Inflammatory macrophage (primary cell): ENCODE data around the gene OGFOD1.
A peak's percentile ranks its signal among the peaks of the same experiment; 100 is the strongest.
"Not testable (repeated sequence)": the region's sequence is repeated elsewhere in the genome, so short reads cannot be mapped to it uniquely, and the experiment has no call there.

Experiments used
- DNase-seq, 2 donors: peaks; one replicate each; pipeline ENCODE4 v3.0.0-alpha.2; 2020 to 2022

Gene OGFOD1

DNA sequence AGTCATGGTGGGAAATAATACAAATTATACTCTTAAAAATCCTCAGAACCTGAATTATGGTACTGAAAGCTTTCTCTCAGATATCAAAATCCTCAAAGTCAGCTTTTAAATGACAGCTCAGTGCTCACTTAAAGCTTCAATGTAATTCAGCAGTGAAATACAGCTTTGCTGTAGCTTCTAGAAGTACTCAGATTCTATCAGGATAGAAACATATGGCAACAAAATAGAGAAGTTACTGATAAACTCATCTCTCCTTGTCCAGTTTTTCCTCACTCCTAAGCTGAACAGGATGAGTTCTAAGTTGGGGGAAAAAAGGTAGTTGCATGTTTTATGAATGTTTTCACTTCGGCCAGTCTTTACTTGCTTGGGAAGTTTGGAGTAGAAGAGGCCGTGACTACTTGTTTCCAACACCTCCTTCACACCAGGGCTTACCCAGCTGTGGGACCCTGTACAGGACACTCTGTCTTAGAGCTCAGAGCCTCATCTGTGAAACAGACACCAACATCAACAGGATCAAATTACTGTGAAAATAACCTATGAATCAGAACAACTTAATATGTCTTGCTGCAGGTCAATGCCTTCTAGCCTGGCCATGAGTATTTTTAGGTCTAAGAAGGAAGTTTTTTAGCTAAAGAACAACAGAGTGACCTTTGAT lies 30.2 kb downstream of the OGFOD1 start:
- DNase-seq, result no peak

DNA sequence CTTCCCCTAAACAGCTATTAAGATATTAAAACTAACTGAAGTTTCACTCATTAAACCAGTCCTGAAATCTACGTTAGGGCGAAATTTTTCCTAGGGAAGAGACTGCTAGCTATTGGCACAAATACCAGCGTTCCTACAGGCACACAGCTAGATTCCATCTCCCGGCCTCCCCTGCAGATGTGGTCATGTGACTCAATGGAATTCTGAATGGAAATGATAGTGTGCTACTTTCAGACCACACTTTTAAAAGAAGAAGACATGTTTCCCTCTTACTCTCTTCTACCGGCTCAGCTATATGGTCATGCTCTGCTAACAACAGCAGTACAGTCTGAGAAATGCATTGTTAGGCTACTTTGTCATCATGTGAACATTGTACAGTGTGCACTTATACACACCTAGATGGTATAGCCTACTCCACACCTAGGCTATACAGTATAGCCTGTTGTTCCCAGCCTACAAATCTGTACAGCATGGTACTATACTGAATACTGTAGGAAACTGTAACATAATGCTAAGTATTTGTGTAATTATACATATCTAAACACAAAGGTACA lies 31.4 kb downstream of the OGFOD1 start:
- DNase-seq, result no peak

GRCh38 chr16:56483394-56483793 lies 32.0 kb downstream of the OGFOD1 start:
- no peak for DNase-seq

DNA sequence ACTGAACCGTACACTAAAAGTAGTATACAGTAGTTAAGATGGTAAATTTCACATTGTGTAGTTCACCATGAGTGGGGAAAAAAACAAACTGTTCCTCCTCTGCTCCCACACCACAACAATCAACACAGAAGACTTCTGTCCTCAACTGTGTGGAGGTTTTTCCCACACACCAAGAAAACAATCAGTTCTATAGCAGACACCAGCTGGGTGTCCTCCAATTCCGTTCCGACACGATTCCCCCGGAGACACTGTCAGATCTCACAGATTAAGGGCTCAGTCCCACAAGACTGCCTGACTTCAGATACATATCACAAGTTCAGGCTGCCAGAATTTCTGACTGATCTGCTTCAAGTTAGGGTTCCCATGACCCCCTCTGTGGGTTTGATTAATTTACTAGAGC lies 36.7 kb downstream of the OGFOD1 start:
- no peak for DNase-seq

GRCh38 chr16:56488868-56489267 lies 37.5 kb downstream of the OGFOD1 start:
- not testable (repeated sequence) for DNase-seq

- DNase-seq, result no peak
Measured at GRCh38 chr16:56491657-56492261, 40.4 kb downstream of the OGFOD1 start.

GRCh38 chr16:56493126-56493525 lies 41.8 kb downstream of the OGFOD1 start:
- DNase-seq, result no peak

DNA sequence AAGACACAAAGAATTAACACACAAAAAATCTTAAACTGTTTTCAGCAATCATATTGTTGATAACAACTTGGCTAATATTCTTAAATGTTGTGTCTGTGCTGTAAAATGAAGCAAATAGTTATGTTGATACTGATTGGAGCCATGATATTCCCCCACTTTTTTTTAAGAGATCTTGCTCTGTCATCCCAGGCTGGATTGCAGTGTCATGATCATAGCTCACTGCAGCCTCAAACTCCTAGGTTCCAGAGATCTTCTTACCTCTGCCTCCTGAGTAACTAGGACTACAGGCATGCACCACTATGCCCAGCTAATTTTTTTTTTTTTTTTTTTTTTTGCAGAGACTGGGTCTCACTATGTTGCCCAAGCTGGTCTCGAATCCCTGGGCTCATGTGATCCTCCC lies 42.5 kb downstream of the OGFOD1 start:
- DNase-seq, result no peak

DNA sequence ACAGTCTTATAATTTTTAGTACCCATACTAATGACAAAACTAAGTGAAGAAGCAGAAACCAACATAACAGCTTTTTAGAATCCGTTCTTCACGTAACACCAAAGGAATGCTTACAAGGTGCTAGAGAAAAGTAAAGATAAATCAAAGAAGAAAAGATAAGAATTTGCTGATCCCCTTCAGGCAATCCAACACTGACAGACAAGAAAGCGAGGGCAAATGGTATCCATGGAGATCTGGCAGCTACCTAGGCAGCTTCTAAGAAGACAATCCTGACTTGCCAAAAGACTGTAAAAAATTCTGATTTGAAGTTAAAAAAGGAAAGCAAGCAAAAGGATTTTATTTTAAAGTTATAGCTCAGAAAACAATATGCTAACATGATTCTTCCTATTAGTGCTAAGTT lies 53.8 kb downstream of the OGFOD1 start:
- no peak for DNase-seq

GRCh38 chr16:56506941-56507340 lies 55.6 kb downstream of the OGFOD1 start:
- DNase-seq, result no peak

- no peak for DNase-seq
Measured at GRCh38 chr16:56510544-56510943, 59.2 kb downstream of the OGFOD1 start.

- no peak for DNase-seq
Measured at GRCh38 chr16:56512025-56512424, 60.7 kb downstream of the OGFOD1 start.

GRCh38 chr16:56513091-56513490 lies 61.7 kb downstream of the OGFOD1 start:
- DNase-seq, result peak in 1 of 2 donors; percentile 32

- peak; percentile 58 to 69 for DNase-seq
Measured at GRCh38 chr16:56513972-56514371, 62.6 kb downstream of the OGFOD1 start.

DNA sequence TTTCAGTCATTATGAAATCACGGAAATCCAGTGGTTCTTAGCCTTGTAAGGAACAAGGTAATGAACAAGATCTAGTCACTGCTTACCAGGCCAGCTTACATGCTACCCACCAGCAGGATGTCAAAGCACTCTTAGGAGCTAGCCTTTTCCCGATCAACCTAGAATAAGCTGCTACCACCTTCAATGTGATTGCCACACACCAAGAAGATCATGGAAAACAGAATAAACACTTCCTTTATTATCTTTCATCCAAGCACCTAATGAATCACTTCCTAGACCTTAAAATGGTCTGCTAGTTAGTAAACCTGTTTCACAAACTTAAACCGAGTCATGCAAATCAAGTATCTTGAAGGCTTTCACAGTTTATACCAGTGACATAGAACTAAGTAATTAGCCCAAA lies 63.5 kb downstream of the OGFOD1 start:
- no peak for DNase-seq

DNA sequence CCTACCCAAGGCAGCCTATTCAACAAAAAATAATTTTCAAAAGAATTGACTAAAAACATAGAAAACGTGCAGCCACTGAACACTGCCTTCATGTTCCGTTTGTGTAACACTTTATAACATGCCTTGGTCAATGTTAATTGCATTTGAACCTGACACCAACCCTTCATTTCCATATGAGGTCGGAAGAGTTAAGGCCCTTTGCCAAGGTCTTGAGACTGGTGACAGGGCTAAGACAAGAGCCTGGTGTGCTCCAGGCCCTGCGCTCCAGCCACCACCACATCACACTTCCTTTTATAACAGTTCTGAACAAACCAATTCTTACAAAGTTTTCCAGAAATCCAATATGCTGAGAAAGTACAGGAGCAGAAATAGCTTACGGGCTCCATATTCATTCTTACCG lies 64.3 kb downstream of the OGFOD1 start:
- DNase-seq, result no peak

DNA sequence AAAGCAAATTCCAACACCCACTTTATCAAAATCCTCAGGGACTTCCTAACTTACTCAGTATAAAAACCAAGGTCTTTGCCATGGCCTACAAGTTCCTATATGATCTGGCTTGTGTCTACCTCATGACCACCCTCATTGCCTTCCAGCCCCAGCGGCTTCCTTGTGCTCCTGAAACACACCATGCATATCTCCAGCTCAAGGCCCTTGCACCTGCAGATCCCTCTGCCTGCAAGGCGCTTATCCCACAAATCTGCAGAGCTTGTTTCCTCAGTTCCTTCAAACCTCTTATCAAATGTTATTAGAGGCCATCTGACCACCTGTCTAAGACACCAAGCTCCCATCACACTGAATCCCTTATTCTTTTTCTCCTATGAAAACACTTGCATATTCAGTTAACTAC lies 65.9 kb downstream of the OGFOD1 start:
- DNase-seq, result no peak

GRCh38 chr16:56518425-56518824 lies 67.1 kb downstream of the OGFOD1 start:
- DNase-seq, result no peak

GRCh38 chr16:56519459-56520250 lies 68.3 kb downstream of the OGFOD1 start, which contains the start of gene BBS2:
BBS2 (minus strand) TSS chr16:56520024; CDS start chr16:56519862, 162 bp downstream.
- peak; percentile 86 to 90 for DNase-seq

GRCh38 chr16:56520251-56520577 lies 68.9 kb downstream of the OGFOD1 start:
- DNase-seq, result no peak

DNA sequence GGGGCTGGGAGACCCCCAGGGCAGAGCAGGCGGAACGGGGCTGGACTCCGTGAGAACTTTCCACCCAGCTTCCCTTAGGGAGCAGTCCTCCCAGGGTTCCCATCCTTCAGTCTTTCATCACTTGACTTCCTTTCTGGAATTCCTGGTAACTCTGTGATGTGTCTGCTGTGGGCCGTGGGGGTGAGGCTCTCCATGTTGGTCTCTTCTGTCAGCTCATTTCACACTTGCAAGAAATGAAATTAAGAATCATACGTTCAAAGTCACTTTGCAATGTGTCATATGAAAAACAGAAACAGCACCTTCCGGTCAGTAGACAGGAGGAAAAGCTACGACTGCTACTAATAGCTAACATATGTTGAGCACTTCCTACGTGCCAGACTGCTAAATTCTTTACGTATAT lies 73.9 kb downstream of the OGFOD1 start:
- DNase-seq, result no peak
